Right lobe of liver (tissue), 6 donors: ENCODE measurements around the gene ERGIC2. TPM values are rescaled to one million over a fixed set of nuclear protein-coding genes. Genes with fewer than 3 reads are reported as not detected.
A peak's percentile ranks its signal among the peaks of the same experiment; 100 is the strongest.

ENCODE experiments used
- ATAC-seq, 4 donors: fragments of 200-7000 bp; cut with Tn5 transposase; one replicate each; pipeline ENCODE4 v1.9.1; 2020; ENCODE audit warnings: mild to moderate bottlenecking in 4 of 4, moderate library complexity in 4 of 4
- DNase-seq, 3 donors: peaks; one replicate each; pipeline ENCODE4 v3.0.0-alpha.2; 2020
- H3K27ac ChIP-seq, 3 donors: fragments of 200-600 bp; one replicate each; pipeline ENCODE4 v1.8.0; 2022
- H3K27me3 ChIP-seq, 2 donors: fragments of 200-600 bp; one replicate each; pipeline ENCODE4 v1.8.0; 2022
- H3K36me3 ChIP-seq, 4 donors: fragments of 200-600 bp; sonication (generic) in 1 of 4; one replicate each; pipeline versions ENCODE4 v1.5.1 to v1.8.0; 2017 to 2022; ENCODE audit warnings: control low read depth in 1 of 4
- H3K4me1 ChIP-seq, 4 donors: fragments of 200-600 bp; sonication (generic) in 1 of 4; one replicate each; pipeline versions ENCODE4 v1.5.1 to v1.8.0; 2017 to 2022; ENCODE audit warnings: control low read depth in 1 of 4
- H3K4me3 ChIP-seq, 3 donors: fragments of 200-600 bp; one replicate each; pipeline ENCODE4 v1.8.0; 2022
- H3K9me3 ChIP-seq, 4 donors: fragments of 200-600 bp; sonication (generic) in 1 of 4; one replicate each; pipeline versions ENCODE4 v1.5.1 to v1.8.0; 2017 to 2022; ENCODE audit warnings: control low read depth in 1 of 4
- POLR2A ChIP-seq: fragments of 450-650 bp; IDR thresholded peaks from one replicate; pipeline ENCODE4 v1.6.1; 2017; ENCODE audit warnings: antibody characterized with exemption, mild to moderate bottlenecking
- WGBS: methylation state at CpG from one replicate; pipeline ENCODE4 v1.1.6; 2018; ENCODE audit warnings: low coverage, low lambda C conversion rate; ENCODE audit not compliant: insufficient coverage; ENCODE audit errors: missing lambda C conversion rate; 5-methylcytosine and 5-hydroxymethylcytosine counted together
- intact Hi-C, 2 donors: fragments of 100-400 bp; cut with DNase I; formaldehyde crosslinking; loops; one replicate each; pipeline versions ENCODE4 v1.11.2 to v1.14.1; 2022
- long read RNA-seq: library from polyadenylated mRNA; unstranded; transcript quantifications from one replicate; pipeline ENCODE4 v2.0.0, GENCODE V29; 2019
- total RNA-seq, 6 experiments: library from RNA; depleted of rRNA in 2 of 6; stranded (reverse); fragments of >200 nt in 2 of 6; fragmentation: NEBNext Ultra II Directional in 3 of 6; extraction: Animal tissue kit (Norgen Biotek cat#: 25700) in 3 of 6; gene quantifications; one replicate each; pipeline versions ENCODE4 v1.1.0 to v1.2.4, GENCODE V29; 2016 to 2023
- TF ChIP-seq, protein P1 (sequence below), 4 donors: fragments of 200-600 bp in 3 of 4; fragments of 450-650 bp in 1 of 4; IDR thresholded peaks; one replicate each; pipeline versions ENCODE4 v1.5.1 to v1.8.0; 2016 to 2022; ENCODE audit warnings: antibody characterized with exemption in 4 of 4, mild to moderate bottlenecking in 2 of 4
- donor health status: DM: no; HTN: yes; CAD: no.
- donor health status: DM: no; HTN: no; CAD: no.
- donor health status: DM: no; HTN: no; CAD: no.
- donor health status: DM: no; HTN: yes; CAD: no.
- donor health status: DM: no; HTN: yes; CAD: no.

Gene ERGIC2, protein sequence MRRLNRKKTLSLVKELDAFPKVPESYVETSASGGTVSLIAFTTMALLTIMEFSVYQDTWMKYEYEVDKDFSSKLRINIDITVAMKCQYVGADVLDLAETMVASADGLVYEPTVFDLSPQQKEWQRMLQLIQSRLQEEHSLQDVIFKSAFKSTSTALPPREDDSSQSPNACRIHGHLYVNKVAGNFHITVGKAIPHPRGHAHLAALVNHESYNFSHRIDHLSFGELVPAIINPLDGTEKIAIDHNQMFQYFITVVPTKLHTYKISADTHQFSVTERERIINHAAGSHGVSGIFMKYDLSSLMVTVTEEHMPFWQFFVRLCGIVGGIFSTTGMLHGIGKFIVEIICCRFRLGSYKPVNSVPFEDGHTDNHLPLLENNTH
- total RNA-seq, result 10 to 100 TPM; 27.8 to 54.1 (median 38.6) TPM
- long read RNA-seq, full-length matches to known transcripts, result 16 of 20 reads
- long read RNA-seq, partial matches to known transcripts, result 1 of 20 reads
- long read RNA-seq, other reads (novel, unspliced or antisense), result 3 of 20 reads

DNA sequence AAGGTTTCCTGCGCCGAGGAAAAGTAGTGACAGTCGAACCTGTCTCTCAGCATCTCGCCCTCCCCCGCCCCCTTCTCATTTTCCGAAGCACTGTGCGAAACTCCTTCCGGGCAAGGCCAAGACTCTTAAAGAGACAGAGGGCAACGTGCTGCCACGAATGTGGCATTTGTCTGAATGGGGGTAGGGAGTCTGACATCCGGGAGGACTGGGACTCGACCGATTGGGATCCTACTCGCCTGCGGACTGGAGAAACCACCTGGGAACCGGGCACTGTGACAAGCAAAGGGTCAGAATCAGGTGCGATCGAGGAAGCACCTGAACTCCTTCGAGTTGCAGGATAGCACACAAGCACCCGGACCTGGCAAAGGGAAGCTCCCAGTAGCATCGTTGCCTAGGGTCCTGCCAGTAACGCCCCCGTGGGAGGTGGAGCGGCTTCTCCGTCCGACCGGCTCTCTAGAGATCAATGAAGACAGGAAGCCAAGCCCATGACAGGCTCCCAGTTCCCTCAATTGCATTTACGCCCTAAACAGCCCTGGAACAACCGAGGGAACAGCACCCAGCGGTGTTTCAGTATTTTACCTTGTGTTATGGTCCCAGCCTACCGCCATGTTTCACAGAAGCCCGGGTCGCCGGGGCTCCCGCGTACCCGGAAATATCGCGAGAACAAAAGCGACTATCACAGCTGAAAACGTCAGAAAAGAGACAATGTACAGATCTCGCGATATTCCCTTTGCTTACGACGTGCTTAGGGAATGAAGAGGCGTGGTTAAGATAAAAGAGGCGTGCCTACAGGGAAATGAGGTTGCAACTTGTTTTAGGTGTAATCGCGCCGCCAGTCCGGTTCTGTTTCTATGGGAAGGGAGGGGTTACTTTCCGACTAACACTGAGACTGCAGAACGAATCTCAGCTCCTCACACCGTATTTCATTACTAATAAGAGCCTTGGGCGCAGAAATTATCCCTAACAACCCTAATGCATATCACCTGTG lies at the start of gene ERGIC2:
TSS of gene ERGIC2 (minus strand) at position 637 of the 988 bp plus-strand sequence. CDS start 9,539 bp downstream, outside the sequence.
- Histone ChIP-seq H3K36me3 (no peaks in the 10 kb centered on the region), H3K27me3 (no peaks in the 10 kb centered on the region), H3K9me3 (no peaks in the 10 kb centered on the region), H3K4me3 (peak within 1 kb of the TSS; percentile 69 to 89 (median 69)), H3K4me1 (peaks cover 0 to 9% (median 0%) of the 10 kb centered on the region in 4 donors), H3K27ac (peak within 1 kb of the TSS; percentile 72 to 84 (median 77))
- DNase-seq, result peak; percentile 84 to 90 (median 88)
- TF ChIP-seq POLR2A, result peak; percentile 81
- TF ChIP-seq, protein P1, sequence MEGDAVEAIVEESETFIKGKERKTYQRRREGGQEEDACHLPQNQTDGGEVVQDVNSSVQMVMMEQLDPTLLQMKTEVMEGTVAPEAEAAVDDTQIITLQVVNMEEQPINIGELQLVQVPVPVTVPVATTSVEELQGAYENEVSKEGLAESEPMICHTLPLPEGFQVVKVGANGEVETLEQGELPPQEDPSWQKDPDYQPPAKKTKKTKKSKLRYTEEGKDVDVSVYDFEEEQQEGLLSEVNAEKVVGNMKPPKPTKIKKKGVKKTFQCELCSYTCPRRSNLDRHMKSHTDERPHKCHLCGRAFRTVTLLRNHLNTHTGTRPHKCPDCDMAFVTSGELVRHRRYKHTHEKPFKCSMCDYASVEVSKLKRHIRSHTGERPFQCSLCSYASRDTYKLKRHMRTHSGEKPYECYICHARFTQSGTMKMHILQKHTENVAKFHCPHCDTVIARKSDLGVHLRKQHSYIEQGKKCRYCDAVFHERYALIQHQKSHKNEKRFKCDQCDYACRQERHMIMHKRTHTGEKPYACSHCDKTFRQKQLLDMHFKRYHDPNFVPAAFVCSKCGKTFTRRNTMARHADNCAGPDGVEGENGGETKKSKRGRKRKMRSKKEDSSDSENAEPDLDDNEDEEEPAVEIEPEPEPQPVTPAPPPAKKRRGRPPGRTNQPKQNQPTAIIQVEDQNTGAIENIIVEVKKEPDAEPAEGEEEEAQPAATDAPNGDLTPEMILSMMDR (IDR thresholded peaks at IDR 0.05), result no peak
- peak; percentile 98 to 99 (median 98) for ATAC-seq
- WGBS, result 1% methylated on average over 50 of the region's 55 CpGs
- intact Hi-C loops, result no loop called here

DNA sequence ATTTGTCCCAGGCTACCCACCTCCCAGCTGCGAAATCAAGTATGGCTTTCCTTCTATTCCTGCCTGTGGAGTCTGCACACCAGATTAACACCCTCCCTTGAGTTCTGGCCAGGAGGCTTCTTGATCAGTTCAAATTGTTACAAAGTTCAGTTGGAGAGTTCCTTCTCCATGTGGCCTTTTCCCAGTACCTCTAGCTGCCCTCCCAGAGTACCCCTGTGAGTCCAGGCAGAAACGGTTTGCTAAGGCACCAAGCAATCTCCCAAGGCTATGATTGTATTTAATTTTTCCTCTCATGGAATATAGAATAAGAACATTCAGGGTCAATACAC lies 49.7 kb upstream of the ERGIC2 start:
- no peak overlapping the region for H3K27ac ChIP-seq
- peaks cover 0 to 17% (median 3%) of the 10 kb centered on the region in 4 donors for H3K4me1 ChIP-seq
- peak in 2 of 4 donors; percentile 28 to 62 for ATAC-seq
- intact Hi-C loops, result no loop called here
- no peak for TF ChIP-seq POLR2A
- TF ChIP-seq, protein P1 (IDR thresholded peaks at IDR 0.05), result no peak
- peak in 1 of 3 donors; percentile 41 for DNase-seq
- WGBS, result 58% methylated on average over 1 of the region's 2 CpGs
- H3K36me3 ChIP-seq, result no peaks in the 10 kb centered on the region
- H3K4me3 ChIP-seq, result no peak overlapping the region
- H3K9me3 ChIP-seq, result no peaks in the 10 kb centered on the region
- no peaks in the 10 kb centered on the region for H3K27me3 ChIP-seq

DNA sequence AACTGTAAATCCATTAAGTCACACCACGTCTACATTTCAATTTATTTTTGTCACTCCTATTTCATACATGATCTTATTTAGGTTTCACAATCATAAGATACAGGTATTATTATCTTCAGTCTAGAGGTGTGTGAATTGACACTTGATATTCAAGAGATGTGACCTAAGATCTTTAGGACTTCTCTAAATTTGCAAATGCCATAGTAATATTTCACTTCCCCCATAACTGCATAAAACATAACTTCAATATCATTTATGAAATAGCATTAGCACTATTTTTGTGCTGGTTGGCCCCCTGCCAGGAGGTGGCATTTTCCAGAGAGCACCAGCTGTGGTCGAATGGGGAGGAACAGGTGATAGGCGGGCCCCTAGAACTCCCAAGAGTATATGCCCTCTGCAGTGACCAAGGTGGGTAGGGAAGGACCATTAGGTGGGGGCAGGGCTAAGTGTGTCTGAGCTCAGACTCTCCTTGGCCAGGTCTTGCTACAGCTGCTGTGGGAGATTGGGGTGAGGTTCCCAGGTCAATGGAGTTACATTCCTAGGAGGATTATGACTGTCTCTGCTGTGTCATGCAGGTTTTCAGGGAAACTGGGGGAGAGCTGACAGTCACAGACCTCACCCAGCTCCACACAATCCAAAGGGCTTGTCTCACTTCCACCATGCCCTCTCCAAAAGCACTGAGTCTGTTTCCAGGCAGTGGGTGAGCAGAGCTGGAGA lies 49.2 kb upstream of the ERGIC2 start:
- no peak overlapping the region for H3K4me3 ChIP-seq
- no peaks in the 10 kb centered on the region for H3K9me3 ChIP-seq
- no peaks in the 10 kb centered on the region for H3K36me3 ChIP-seq
- no peak for DNase-seq
- TF ChIP-seq, protein P1 (IDR thresholded peaks at IDR 0.05), result no peak
- TF ChIP-seq POLR2A, result no peak
- no peak for ATAC-seq
- H3K27ac ChIP-seq, result no peak overlapping the region
- no peaks in the 10 kb centered on the region for H3K27me3 ChIP-seq
- 65% methylated on average over 2 of the region's 3 CpGs for WGBS
- H3K4me1 ChIP-seq, result peaks cover 0 to 17% (median 3%) of the 10 kb centered on the region in 4 donors
- intact Hi-C loops, result no loop called here

DNA sequence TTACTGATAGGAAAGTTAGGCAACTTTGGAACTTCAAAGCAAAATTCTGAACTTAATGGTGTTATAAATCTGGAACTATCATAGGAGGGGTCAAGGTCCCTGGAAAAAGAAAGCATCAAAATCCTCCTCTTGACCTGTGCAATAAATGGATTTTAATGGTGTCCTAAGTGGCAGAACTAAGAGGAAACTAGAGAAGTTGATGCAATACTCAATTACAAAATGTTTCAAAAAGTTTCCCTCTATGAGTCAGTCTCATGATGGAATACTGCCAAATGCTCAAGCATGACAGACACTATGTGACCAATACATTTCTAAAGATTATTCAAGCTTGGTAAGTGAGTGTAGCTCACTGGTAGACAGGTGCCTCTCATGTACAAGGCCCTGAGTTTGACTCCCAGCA lies 47.7 kb upstream of the ERGIC2 start:
- DNase-seq (no peak), ATAC-seq (peak; percentile 64 to 95 (median 84))
- H3K9me3 ChIP-seq, result no peaks in the 10 kb centered on the region
- H3K4me3 ChIP-seq, result no peak overlapping the region
- no peaks in the 10 kb centered on the region for H3K27me3 ChIP-seq
- no peaks in the 10 kb centered on the region for H3K36me3 ChIP-seq
- H3K4me1 ChIP-seq, result peaks cover 0 to 17% (median 3%) of the 10 kb centered on the region in 4 donors
- H3K27ac ChIP-seq, result no peak overlapping the region
- intact Hi-C loops, result no loop called here
- TF ChIP-seq POLR2A, result no peak
- TF ChIP-seq, protein P1 (IDR thresholded peaks at IDR 0.05), result no peak
